K562 (cell line): ENCODE results near the gene CD70. TPM values are rescaled to one million over a fixed set of nuclear protein-coding genes. Genes with fewer than 3 reads are reported as not detected.
A peak's percentile ranks its signal among the peaks of the same experiment; 100 is the strongest.
"Not testable (repeated sequence)": the region's sequence is repeated elsewhere in the genome, so short reads cannot be mapped to it uniquely, and the experiment has no call there.

Experiments used
- ATAC-seq: fragments of 200-7000 bp; cut with Tn5 transposase; 3 replicates; pipeline ENCODE4 v1.9.1; 2020; ENCODE audit warnings: moderate library complexity
- BruUV-seq: library from RNA; stranded (reverse); fragments of 400-500 nt; replicated peaks from 2 replicates; lab custom pipeline; 2021; lab: Mats Ljungman, UMichigan
- CTCF ChIA-PET: fragments of 300-600 bp; formaldehyde crosslinking; extraction: SDS; loops from one replicate; lab custom pipeline; 2021; ENCODE audit warnings: low intra/inter-chr PET ratio; lab: Yijun Ruan, JAX
- POLR2A ChIA-PET: fragments of 300-600, 350-650 bp; sonication (Branson Sonifier 250); formaldehyde crosslinking; extraction: SDS; loops from one replicate; lab custom pipeline; 2021; ENCODE audit warnings: antibody characterized with exemption, inconsistent platforms; lab: Yijun Ruan, JAX
- DNase-seq, 4 experiments: peaks; one replicate each; pipeline versions ENCODE4 v3.0.0 to v3.0.0-alpha.2; 2011 to 2018; ENCODE audit warnings: low spot score in 3 of 4, mixed read lengths in 3 of 4; ENCODE audit errors: extremely low read depth in 1 of 4
- FAIRE-seq: peaks from 2 replicates; lab custom pipeline; 2011; peaks lifted over from hg19 to GRCh38; lab: Jason Lieb, UNC
- H2AFZ ChIP-seq: 2 replicates; pipeline ENCODE4 v1.6.0; 2011; ENCODE audit warnings: low read depth, low read length, control low read depth, inconsistent platforms
- H3K27ac ChIP-seq: fragments of 200-600 bp; 3 replicates; pipeline ENCODE4 v1.8.0; 2011; ENCODE audit warnings: low read depth, mild to moderate bottlenecking, control low read depth, inconsistent platforms, low read length, moderate library complexity, mixed read lengths; ENCODE audit errors: extremely low read depth
- H3K27me3 ChIP-seq, 2 experiments: fragments of 300-600 bp in 1 of 2; 2 replicates in 1 of 2; 3 replicates in 1 of 2; pipeline versions ENCODE4 v1.6.0 to v1.8.0; 2011; ENCODE audit warnings: inconsistent platforms in 2 of 2, low read length in 2 of 2, mild to moderate bottlenecking in 1 of 2, mixed read lengths in 1 of 2, moderate library complexity in 1 of 2; ENCODE audit not compliant: control insufficient read depth in 2 of 2, insufficient read depth in 2 of 2
- H3K36me3 ChIP-seq: fragments of 300-600 bp; 3 replicates; pipeline ENCODE4 v1.8.0; 2011; ENCODE audit warnings: mild to moderate bottlenecking, low read length, inconsistent platforms; ENCODE audit not compliant: control insufficient read depth, insufficient read depth
- H3K4me1 ChIP-seq, 2 experiments: fragments of 200-600 bp in 1 of 2; replicated peaks in 1 of 2; 2 replicates in 1 of 2; 3 replicates in 1 of 2; pipeline versions ENCODE4 v1.5.1 to v1.8.0; 2011; ENCODE audit warnings: inconsistent platforms in 2 of 2, low read length in 2 of 2, mild to moderate bottlenecking in 1 of 2, mixed read lengths in 1 of 2, moderate library complexity in 1 of 2; ENCODE audit not compliant: control insufficient read depth in 2 of 2, insufficient read depth in 2 of 2
- H3K4me2 ChIP-seq: 2 replicates; pipeline ENCODE4 v1.6.1; 2011; ENCODE audit warnings: low read length, control low read depth, inconsistent platforms, mixed read lengths; ENCODE audit not compliant: insufficient read depth
- H3K4me3 ChIP-seq: fragments of 200-600 bp; sonication (generic), shearing (Covaris generic); 2 replicates; pipeline ENCODE4 v1.5.1; 2016; ENCODE audit warnings: control low read depth, inconsistent platforms
- H3K79me2 ChIP-seq: fragments of 200-600 bp; 3 replicates; pipeline ENCODE4 v1.8.0; 2011; ENCODE audit warnings: low read length, inconsistent platforms; ENCODE audit not compliant: control insufficient read depth, insufficient read depth
- H3K9ac ChIP-seq, 2 experiments: 2 replicates each; pipeline versions ENCODE4 v1.6.0 to v1.6.1; 2011; ENCODE audit warnings: low read depth in 2 of 2, low read length in 2 of 2, control low read depth in 1 of 2, inconsistent platforms in 1 of 2, mild to moderate bottlenecking in 1 of 2, mixed read lengths in 1 of 2; ENCODE audit not compliant: insufficient read depth in 1 of 2
- H3K9me1 ChIP-seq: one replicate; pipeline ENCODE4 v1.6.0; 2011; ENCODE audit warnings: inconsistent platforms, mild to moderate bottlenecking, low read length, moderate library complexity; ENCODE audit not compliant: control insufficient read depth, insufficient read depth
- H3K9me3 ChIP-seq: replicated peaks from 2 replicates; pipeline ENCODE4 v1.5.1; 2011; ENCODE audit warnings: low read depth, low read length, inconsistent platforms; ENCODE audit not compliant: control insufficient read depth, insufficient read depth
- H4K20me1 ChIP-seq: replicated peaks from 2 replicates; pipeline ENCODE4 v1.6.1; 2011; ENCODE audit warnings: low read length, inconsistent platforms, mixed read lengths; ENCODE audit not compliant: control insufficient read depth, insufficient read depth
- CHD4 ChIP-seq: fragments of 200-600 bp; sonication (generic); IDR thresholded peaks from 3 replicates; pipeline ENCODE4 v1.6.1; 2012; ENCODE audit warnings: low read depth, mild to moderate bottlenecking, mixed read lengths, low read length, inconsistent platforms; ENCODE audit not compliant: insufficient read depth, insufficient replicate concordance, poor library complexity, severe bottlenecking
- NBN ChIP-seq: fragments of 450-650 bp; IDR thresholded peaks from 2 replicates; pipeline ENCODE4 v1.6.1; 2016; ENCODE audit warnings: low read depth, mild to moderate bottlenecking
- POLR2G ChIP-seq: fragments of 200-400 bp; formaldehyde crosslinking; IDR thresholded peaks from 2 replicates; pipeline ENCODE4 v1.6.1; 2017; ENCODE audit warnings: low read depth, mild to moderate bottlenecking, antibody characterized with exemption, low read length, moderate library complexity
- RBFOX2 ChIP-seq: fragments of 200-400 bp; formaldehyde crosslinking; IDR thresholded peaks from 2 replicates; pipeline ENCODE4 v1.6.1; 2017; ENCODE audit warnings: low read depth, mild to moderate bottlenecking, low read length, moderate library complexity
- SIN3B ChIP-seq: fragments of 450-650 bp; IDR thresholded peaks from 2 replicates; pipeline ENCODE4 v1.6.1; 2017; ENCODE audit warnings: low read depth, mild to moderate bottlenecking, moderate library complexity
- SPI1 ChIP-seq: IDR thresholded peaks from 2 replicates; pipeline ENCODE4 v1.6.1; 2011; ENCODE audit warnings: low read depth, low read length, control low read depth, borderline replicate concordance
- TAF1 ChIP-seq: IDR thresholded peaks from 2 replicates; pipeline ENCODE4 v1.6.1; 2011; ENCODE audit warnings: mild to moderate bottlenecking, low read length, moderate library complexity; ENCODE audit not compliant: insufficient read depth, control insufficient read depth, severe bottlenecking; ENCODE audit errors: extremely low read depth
- YY1 ChIP-seq, 3 experiments: IDR thresholded peaks; 2 replicates each; pipeline ENCODE4 v1.6.1; 2011; ENCODE audit warnings: low read length in 2 of 3, mild to moderate bottlenecking in 2 of 3, moderate library complexity in 2 of 3, borderline replicate concordance in 1 of 3, control low read depth in 1 of 3, low read depth in 1 of 3; ENCODE audit not compliant: insufficient read depth in 3 of 3, insufficient replicate concordance in 2 of 3, control insufficient read depth in 1 of 3, insufficient read length in 1 of 3; ENCODE audit errors: extremely low read depth in 1 of 3
- ZBTB33 ChIP-seq: sonication (generic); formaldehyde crosslinking; IDR thresholded peaks from 2 replicates; pipeline ENCODE4 v1.8.1; 2023; ENCODE audit warnings: mild to moderate bottlenecking, missing genetic modification reagents
- WGBS: fragments of 100-300 bp; shearing (Covaris generic); methylation state at CpG from one replicate; pipeline ENCODE4 v1.1.6; 2016; ENCODE audit warnings: low coverage, mixed read lengths; ENCODE audit not compliant: insufficient coverage; ENCODE audit errors: missing lambda C conversion rate; 5-methylcytosine and 5-hydroxymethylcytosine counted together
- in situ Hi-C: fragments of 300-500 bp; cut with MboI; formaldehyde crosslinking; loops from 4 replicates; pipeline ENCODE4 v1.15.0; 2018; ENCODE audit warnings: inconsistent platforms, mixed read lengths
- intact Hi-C: fragments of 100-400 bp; cut with micrococcal nuclease; formaldehyde crosslinking; loops from 2 replicates; pipeline ENCODE4 v1.14.2; 2022
- polyA plus RNA-seq, 8 experiments: library from polyadenylated mRNA; depleted of rRNA in 4 of 8; stranded (reverse) in 5 of 8; unstranded in 3 of 8; fragments of >200 nt; fragmentation: Nextera tagmentation in 2 of 8; fragmentation: Illumina TruSeq in 1 of 8; extraction: Ambion mirVana in 2 of 8; extraction: Trizol in 1 of 8; gene quantifications; 2 replicates each; pipeline versions ENCODE4 v1.2.1 to v1.2.3, GENCODE V29; 2011 to 2014; ENCODE audit warnings: inconsistent platforms in 1 of 8, missing spikeins in 1 of 8
- total RNA-seq, 7 experiments: library from RNA; depleted of rRNA in 6 of 7; stranded (reverse); fragments of >200 nt in 6 of 7; fragmentation: Illumina TruSeq in 2 of 7; extraction: Trizol in 2 of 7; gene quantifications; 2 replicates each; pipeline versions ENCODE4 v1.2.1 to v1.2.3, GENCODE V29; 2011 to 2021; ENCODE audit warnings: low replicate concordance in 1 of 7

Gene CD70
- total and polyA plus RNA-seq, 9 of the 15 experiments (the other 6 are each of a cell fraction or from before 2014, with no cell fraction given), result 0.06 to 0.58 (median 0.33) TPM; not detected in 4

GRCh38 chr19:6597471-6598253 is 6.7 kb upstream of the CD70 start:
- H2AFZ ChIP-seq, H3K36me3 ChIP-seq, in situ Hi-C loops, H3K4me3 ChIP-seq, H4K20me1 ChIP-seq, intact Hi-C loops, ATAC-seq, POLR2A ChIA-PET, H3K27me3 ChIP-seq, H3K9me3 ChIP-seq, CTCF ChIA-PET, H3K9me1 ChIP-seq, H3K27ac ChIP-seq, FAIRE-seq, DNase-seq, H3K9ac ChIP-seq, H3K4me2 ChIP-seq: not testable (repeated sequence)
- peak; percentile 48 for TF ChIP-seq RBFOX2
- TF ChIP-seq POLR2G, result 0 out of 2 replicates have a peak, but pooled peaks have one; percentile 27
- TSS peak; percentile 1 for BruUV-seq
- 93% methylated on average over 31 of the region's 34 CpGs for WGBS
- H3K79me2 ChIP-seq, result peaks cover 21% of the 10 kb centered on the region; the same call in 2 of the 3 replicates
- H3K4me1 ChIP-seq, result peaks cover 9 to 18% of the 10 kb centered on the region in 2 experiments; a peak in 4 of 5 replicates

GRCh38 chr19:6596621-6597020 is 5.7 kb upstream of the CD70 start:
- ATAC-seq (no peak), DNase-seq (no peak), FAIRE-seq (no peak)
- intact Hi-C loops, result no loop called here
- WGBS, result 79% methylated on average over 6 of the region's 7 CpGs
- in situ Hi-C loops, result no loop called here
- Histone ChIP-seq H3K4me2 (no peak overlapping the region), H3K4me1 (peaks cover 4 to 13% of the 10 kb centered on the region in 2 experiments; a peak in 4 of 5 replicates), H3K9ac (no peak overlapping the region), H3K9me1 (no peaks in the 10 kb centered on the region), H3K27me3 (no peaks in the 10 kb centered on the region), H2AFZ (no peak overlapping the region), H3K36me3 (no peaks in the 10 kb centered on the region; the same call in 2 of the 3 replicates), H4K20me1 (no peaks in the 10 kb centered on the region), H3K9me3 (peaks cover 8% of the 10 kb centered on the region; the same call in 1 of the 2 replicates), H3K4me3 (no peak overlapping the region), H3K27ac (no peak overlapping the region), H3K79me2 (peaks cover 20% of the 10 kb centered on the region; the same call in 2 of the 3 replicates)
- CTCF ChIA-PET, result no interaction called here
- POLR2A ChIA-PET, result interaction anchor here (0.8 kb wide), 1 partner anchor 140 kb away, joined by 5 read pairs; no protein-coding TSS in a partner anchor
- BruUV-seq, result no TSS peak
- no peak for TF ChIP-seq TAF1
- TF ChIP-seq ZBTB33 (CRISPR knock-in tag), result no peak
- no peak for TF ChIP-seq CHD4
- no peak for TF ChIP-seq NBN
- TF ChIP-seq SPI1, result no peak
- TF ChIP-seq YY1 (IDR thresholded peaks at IDR 0.05; ENCODE audit: borderline replicate concordance in 1 of 3, control insufficient read depth in 1 of 3, extremely low read depth in 1 of 3, insufficient read depth in 3 of 3, insufficient read length in 1 of 3, insufficient replicate concordance in 2 of 3, low read depth in 1 of 3, low read length in 2 of 3), result no peak
- TF ChIP-seq SIN3B, result no peak
